ENCODE measurements around the gene DGKQ. TPM values are rescaled to one million over a fixed set of nuclear protein-coding genes. Genes with fewer than 3 reads are reported as not detected.

The DGKQ gene
- polyA plus RNA-seq, 1 of the 3 experiments (the other 2 are of a cell fraction): 10.9 TPM

DNA sequence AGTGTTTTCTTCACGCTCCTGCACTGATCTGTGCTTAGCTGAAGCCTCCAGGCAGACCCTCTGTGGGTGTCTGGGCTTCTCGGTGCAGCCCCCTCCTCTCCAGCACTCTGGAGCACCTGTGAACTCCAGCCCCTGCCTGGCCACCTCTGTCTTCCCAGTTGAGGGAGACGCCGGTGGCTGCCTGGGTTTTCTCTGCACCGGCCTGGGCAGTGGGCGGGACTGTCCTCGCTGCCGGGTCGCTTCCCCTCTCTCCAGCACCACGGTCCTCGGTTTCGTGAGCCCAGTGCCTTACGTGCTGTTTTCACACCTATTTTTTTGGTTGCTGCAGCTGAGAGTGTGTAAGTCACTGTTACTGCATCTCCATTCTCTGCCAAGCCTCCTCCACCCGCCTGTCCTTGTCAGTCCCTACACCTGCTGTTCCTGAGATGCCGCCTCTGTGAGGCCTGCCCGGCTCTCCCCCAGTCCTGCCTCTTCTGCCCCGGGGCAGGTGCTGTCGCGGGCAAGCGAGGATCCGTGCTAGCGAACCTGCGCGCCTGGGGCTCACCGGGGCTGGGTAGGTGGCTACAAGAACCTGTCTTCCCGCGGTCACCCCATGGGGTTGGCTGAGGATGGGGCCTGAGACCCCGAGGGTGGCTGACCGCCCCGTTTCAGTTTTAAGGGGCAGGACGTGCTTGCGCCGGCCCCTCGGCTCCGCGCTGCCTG is 35.6 kb upstream of the DGKQ start:
- WGBS (ENCODE audit: low lambda C conversion rate): 2% methylated on average over 10 of the region's 36 CpGs
- no peak for DNase-seq

More for the DNA sequence above, 35.6 kb upstream of the DGKQ start:
- no peaks in the 10 kb centered on the region for H3K9me3 ChIP-seq
- no peaks in the 10 kb centered on the region for H3K79me2 ChIP-seq (ENCODE audit: insufficient read depth)
- peak overlapping the region; percentile 85 for H3K4me2 ChIP-seq
- H3K9me2 ChIP-seq: no peaks in the 10 kb centered on the region
- H3K4me1 ChIP-seq (ENCODE audit: control insufficient read depth in 1 of 2, insufficient read depth in 2 of 2, low read depth in 1 of 2, low read length in 1 of 2): peaks cover 0 to 15% of the 10 kb centered on the region in 2 experiments; a peak in 1 of 4 replicates
- TF ChIP-seq RFX5 (IDR thresholded peaks at IDR 0.05; ENCODE audit: low read length) (no peak), EZH2phosphoT487 (IDR thresholded peaks at IDR 0.05; ENCODE audit: borderline replicate concordance, low read depth) (no peak), YY1 (IDR thresholded peaks at IDR 0.05; ENCODE audit: low read depth) (no peak), FOXJ3 (CRISPR knock-in tag; IDR thresholded peaks at IDR 0.05) (no peak), MXI1 (IDR thresholded peaks at IDR 0.05; ENCODE audit: low read depth, low read length) (no peak), GATA2 (CRISPR knock-in tag; IDR thresholded peaks at IDR 0.05) (no peak), POLR2AphosphoS5 (IDR thresholded peaks at IDR 0.05; ENCODE audit: low read depth, low read length) (no peak), NFIC (IDR thresholded peaks at IDR 0.05; ENCODE audit: borderline replicate concordance) (no peak), EP300 (IDR thresholded peaks at IDR 0.05; ENCODE audit: borderline replicate concordance in 1 of 2, low read depth in 1 of 2, low read length in 1 of 2) (no peak), ELF1 (IDR thresholded peaks at IDR 0.05) (no peak)
- TF ChIP-seq, protein P1, sequence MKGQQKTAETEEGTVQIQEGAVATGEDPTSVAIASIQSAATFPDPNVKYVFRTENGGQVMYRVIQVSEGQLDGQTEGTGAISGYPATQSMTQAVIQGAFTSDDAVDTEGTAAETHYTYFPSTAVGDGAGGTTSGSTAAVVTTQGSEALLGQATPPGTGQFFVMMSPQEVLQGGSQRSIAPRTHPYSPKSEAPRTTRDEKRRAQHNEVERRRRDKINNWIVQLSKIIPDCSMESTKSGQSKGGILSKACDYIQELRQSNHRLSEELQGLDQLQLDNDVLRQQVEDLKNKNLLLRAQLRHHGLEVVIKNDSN (IDR thresholded peaks at IDR 0.05; ENCODE audit: borderline replicate concordance, low read depth): no peak
- TF ChIP-seq, protein P2, sequence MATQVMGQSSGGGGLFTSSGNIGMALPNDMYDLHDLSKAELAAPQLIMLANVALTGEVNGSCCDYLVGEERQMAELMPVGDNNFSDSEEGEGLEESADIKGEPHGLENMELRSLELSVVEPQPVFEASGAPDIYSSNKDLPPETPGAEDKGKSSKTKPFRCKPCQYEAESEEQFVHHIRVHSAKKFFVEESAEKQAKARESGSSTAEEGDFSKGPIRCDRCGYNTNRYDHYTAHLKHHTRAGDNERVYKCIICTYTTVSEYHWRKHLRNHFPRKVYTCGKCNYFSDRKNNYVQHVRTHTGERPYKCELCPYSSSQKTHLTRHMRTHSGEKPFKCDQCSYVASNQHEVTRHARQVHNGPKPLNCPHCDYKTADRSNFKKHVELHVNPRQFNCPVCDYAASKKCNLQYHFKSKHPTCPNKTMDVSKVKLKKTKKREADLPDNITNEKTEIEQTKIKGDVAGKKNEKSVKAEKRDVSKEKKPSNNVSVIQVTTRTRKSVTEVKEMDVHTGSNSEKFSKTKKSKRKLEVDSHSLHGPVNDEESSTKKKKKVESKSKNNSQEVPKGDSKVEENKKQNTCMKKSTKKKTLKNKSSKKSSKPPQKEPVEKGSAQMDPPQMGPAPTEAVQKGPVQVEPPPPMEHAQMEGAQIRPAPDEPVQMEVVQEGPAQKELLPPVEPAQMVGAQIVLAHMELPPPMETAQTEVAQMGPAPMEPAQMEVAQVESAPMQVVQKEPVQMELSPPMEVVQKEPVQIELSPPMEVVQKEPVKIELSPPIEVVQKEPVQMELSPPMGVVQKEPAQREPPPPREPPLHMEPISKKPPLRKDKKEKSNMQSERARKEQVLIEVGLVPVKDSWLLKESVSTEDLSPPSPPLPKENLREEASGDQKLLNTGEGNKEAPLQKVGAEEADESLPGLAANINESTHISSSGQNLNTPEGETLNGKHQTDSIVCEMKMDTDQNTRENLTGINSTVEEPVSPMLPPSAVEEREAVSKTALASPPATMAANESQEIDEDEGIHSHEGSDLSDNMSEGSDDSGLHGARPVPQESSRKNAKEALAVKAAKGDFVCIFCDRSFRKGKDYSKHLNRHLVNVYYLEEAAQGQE (IDR thresholded peaks at IDR 0.05; ENCODE audit: low read depth, low read length): no peak
- TF ChIP-seq, protein P3, sequence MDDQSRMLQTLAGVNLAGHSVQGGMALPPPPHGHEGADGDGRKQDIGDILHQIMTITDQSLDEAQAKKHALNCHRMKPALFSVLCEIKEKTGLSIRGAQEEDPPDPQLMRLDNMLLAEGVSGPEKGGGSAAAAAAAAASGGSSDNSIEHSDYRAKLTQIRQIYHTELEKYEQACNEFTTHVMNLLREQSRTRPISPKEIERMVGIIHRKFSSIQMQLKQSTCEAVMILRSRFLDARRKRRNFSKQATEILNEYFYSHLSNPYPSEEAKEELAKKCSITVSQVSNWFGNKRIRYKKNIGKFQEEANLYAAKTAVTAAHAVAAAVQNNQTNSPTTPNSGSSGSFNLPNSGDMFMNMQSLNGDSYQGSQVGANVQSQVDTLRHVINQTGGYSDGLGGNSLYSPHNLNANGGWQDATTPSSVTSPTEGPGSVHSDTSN (IDR thresholded peaks at IDR 0.05): no peak
- ChIA-PET CTCF (interaction anchor here (2.2 kb wide), 1 partner anchor 22 kb away, joined by 14 read pairs; the partner anchor contains the start of gene IDUA), POLR2A (no interaction called here)
- no peak overlapping the region for H3K9ac ChIP-seq
- H3K27ac ChIP-seq (ENCODE audit: low read depth in 2 of 2, low read length in 1 of 2): no peak overlapping the region
- peaks cover 10% of the 10 kb centered on the region for H3F3A ChIP-seq (replicated peaks; ENCODE audit: insufficient read depth)
- H3K27me3 ChIP-seq (ENCODE audit: insufficient read depth): peaks cover 43% of the 10 kb centered on the region
- H3K4me3 ChIP-seq (ENCODE audit: low read depth in 2 of 2, low read length in 1 of 2): peak overlapping the region; percentile 52 to 63
- 0 out of 2 replicates have a peak, but pooled peaks cover 7% of the 10 kb centered on the region for H4K20me1 ChIP-seq (ENCODE audit: insufficient read depth)
- no peaks in the 10 kb centered on the region for H3K36me3 ChIP-seq (replicated peaks in 1 of 2; ENCODE audit: control insufficient read depth in 1 of 2, insufficient read depth in 2 of 2, low read length in 1 of 2)
- H2AFZ ChIP-seq (ENCODE audit: low read depth): peak overlapping the region; percentile 89; the same call in 1 of the 2 replicates
